HepG2 (cell line): ENCODE data around the gene STN1. TPM values are rescaled to one million over a fixed set of nuclear protein-coding genes. Genes with fewer than 3 reads are reported as not detected.
A peak's percentile ranks its signal among the peaks of the same experiment; 100 is the strongest.

ENCODE experiments used
- AFF4 ChIP-seq: sonication (generic); formaldehyde crosslinking; IDR thresholded peaks from 2 replicates; pipeline ENCODE4 v1.4.0; 2020; ENCODE audit warnings: missing genetic modification reagents
- CSRNP2 ChIP-seq: sonication (generic); formaldehyde crosslinking; conservative IDR thresholded peaks from 2 replicates; pipeline ENCODE4 v1.8.0; 2022; ENCODE audit warnings: low read depth, missing genetic modification reagents
- EEA1 ChIP-seq: sonication (generic); formaldehyde crosslinking; IDR thresholded peaks from 2 replicates; pipeline ENCODE4 v1.5.1; 2020; ENCODE audit warnings: mild to moderate bottlenecking, missing genetic modification reagents, borderline replicate concordance
- HNF1B ChIP-seq: sonication (generic); formaldehyde crosslinking; IDR thresholded peaks from 2 replicates; pipeline ENCODE4 v1.5.1; 2020; ENCODE audit warnings: mild to moderate bottlenecking, moderate library complexity, missing genetic modification reagents
- NR2C2 ChIP-seq: sonication (generic); formaldehyde crosslinking; IDR thresholded peaks from 2 replicates; pipeline ENCODE4 v1.4.0; 2020; ENCODE audit warnings: missing genetic modification reagents, mild to moderate bottlenecking, moderate library complexity, borderline replicate concordance
- SOX6 ChIP-seq, 2 experiments: fragments of 450-650 bp in 1 of 2; sonication (generic) in 1 of 2; formaldehyde crosslinking in 1 of 2; IDR thresholded peaks; 2 replicates each; pipeline versions ENCODE4 v1.4.0 to v1.6.1; 2017 to 2020; ENCODE audit warnings: antibody characterized with exemption in 1 of 2, mild to moderate bottlenecking in 1 of 2, missing genetic modification reagents in 1 of 2
- SP4 ChIP-seq: sonication (generic); formaldehyde crosslinking; IDR thresholded peaks from 2 replicates; pipeline ENCODE4 v1.8.1; 2023; ENCODE audit warnings: mild to moderate bottlenecking, missing genetic modification reagents
- TGIF2 ChIP-seq: IDR thresholded peaks from 2 replicates; pipeline ENCODE4 v1.6.1; 2016; ENCODE audit warnings: control low read depth, missing compliant biosample characterization
- WIZ ChIP-seq: sonication (generic); formaldehyde crosslinking; IDR thresholded peaks from 2 replicates; pipeline ENCODE4 v1.5.1; 2020; ENCODE audit warnings: mild to moderate bottlenecking, missing genetic modification reagents
- ZBTB2 ChIP-seq: sonication (generic); formaldehyde crosslinking; IDR thresholded peaks from 2 replicates; pipeline ENCODE4 v1.8.0; 2022; ENCODE audit warnings: low read depth, missing genetic modification reagents
- ZBTB39 ChIP-seq: sonication (generic); formaldehyde crosslinking; IDR thresholded peaks from 2 replicates; pipeline ENCODE4 v1.5.0; 2020; ENCODE audit warnings: missing genetic modification reagents
- ZFAT ChIP-seq: sonication (generic); formaldehyde crosslinking; conservative IDR thresholded peaks from 2 replicates; pipeline ENCODE4 v1.8.1; 2023; ENCODE audit warnings: missing genetic modification reagents, inconsistent platforms
- ZNF317 ChIP-seq: sonication (generic); formaldehyde crosslinking; IDR thresholded peaks from 2 replicates; pipeline ENCODE4 v1.5.0; 2020; ENCODE audit warnings: mild to moderate bottlenecking, missing genetic modification reagents
- ZNF605 ChIP-seq: sonication (generic); formaldehyde crosslinking; IDR thresholded peaks from 2 replicates; pipeline ENCODE4 v1.8.0; 2022; ENCODE audit warnings: mild to moderate bottlenecking, missing genetic modification reagents
- ZNF747 ChIP-seq: sonication (generic); formaldehyde crosslinking; IDR thresholded peaks from 2 replicates; pipeline ENCODE4 v1.8.1; 2023; ENCODE audit warnings: missing genetic modification reagents, mild to moderate bottlenecking, borderline replicate concordance
- ZNF781 ChIP-seq: sonication (generic); formaldehyde crosslinking; IDR thresholded peaks from 2 replicates; pipeline ENCODE4 v1.5.1; 2020; ENCODE audit warnings: borderline replicate concordance, mild to moderate bottlenecking, missing genetic modification reagents; ENCODE audit errors: not compliant biosample characterization
- ZNF790 ChIP-seq: sonication (generic); formaldehyde crosslinking; IDR thresholded peaks from 2 replicates; pipeline ENCODE4 v1.8.0; 2022; ENCODE audit warnings: missing genetic modification reagents, mild to moderate bottlenecking, borderline replicate concordance
- polyA plus RNA-seq, 8 experiments: library from polyadenylated mRNA; depleted of rRNA in 3 of 8; stranded (reverse) in 7 of 8; unstranded in 1 of 8; fragments of >200 nt; fragmentation: Illumina TruSeq in 4 of 8; extraction: Trizol in 4 of 8; gene quantifications; 2 replicates each; pipeline versions ENCODE4 v1.2.1 to v1.2.3, GENCODE V29; 2011 to 2016; ENCODE audit warnings: low read depth in 4 of 8, missing spikeins in 1 of 8, mixed read lengths in 1 of 8; ENCODE audit not compliant: insufficient read depth in 1 of 8
- total RNA-seq, 5 experiments: library from RNA; depleted of rRNA; stranded (reverse); fragments of >200 nt; fragmentation: Illumina TruSeq; extraction: Trizol; gene quantifications; 2 replicates each; pipeline ENCODE4 v1.2.3, GENCODE V29; 2016; ENCODE audit warnings: low read depth in 1 of 5

Gene STN1
- total and polyA plus RNA-seq, 2 of the 13 experiments (the other 11 are each of a cell fraction or from before 2014, with no cell fraction given) = 17.6 to 22.7 TPM

GRCh38 chr10:103966671-103967447 lies 48.9 kb upstream of the STN1 start, which contains the start of gene SLK (continued):
- TF ChIP-seq ZNF747 (CRISPR knock-in tag) (0 out of 2 replicates have a peak, but pooled peaks have one; percentile 45), ZBTB2 (CRISPR knock-in tag) (no peak), ZNF605 (CRISPR knock-in tag) (no peak), WIZ (CRISPR knock-in tag) (0 out of 2 replicates have a peak, but pooled peaks have one; percentile 36), SP4 (CRISPR knock-in tag) (peak; percentile 37; the same call in 1 of the 2 replicates), ZFAT (CRISPR knock-in tag) (no peak), ZBTB39 (CRISPR knock-in tag) (no peak), SOX6 (IDR thresholded peaks at IDR 0.05) (no peak), SOX6 (CRISPR knock-in tag; IDR thresholded peaks at IDR 0.05) (0 out of 2 replicates have a peak, but pooled peaks have one; percentile 19), EEA1 (0 out of 2 replicates have a peak, but pooled peaks have one; percentile 50), CSRNP2 (no peak), ZNF790 (0 out of 2 replicates have a peak, but pooled peaks have one; percentile 23), AFF4 (CRISPR knock-in tag) (no peak), ZNF317 (CRISPR knock-in tag) (no peak), ZNF781 (CRISPR knock-in tag) (peak; percentile 56), NR2C2 (CRISPR knock-in tag) (no peak), HNF1B (CRISPR knock-in tag) (peak; percentile 64; the same call in 1 of the 2 replicates), TGIF2 (CRISPR knock-in tag) (no peak)
